Lower leg skin (tissue), 3 donors: ENCODE results near the gene OR2J2.
"Not testable (repeated sequence)": the region's sequence is repeated elsewhere in the genome, so short reads cannot be mapped to it uniquely, and the experiment has no call there.

Experiments used
- CTCF ChIP-seq, 3 donors: fragments of 450-650 bp; IDR thresholded peaks; one replicate each; pipeline ENCODE4 v1.5.1; 2016; ENCODE audit warnings: antibody characterized with exemption in 3 of 3, mild to moderate bottlenecking in 3 of 3, moderate library complexity in 2 of 3
- POLR2A ChIP-seq, 2 donors: fragments of 450-650 bp; IDR thresholded peaks; one replicate each; pipeline ENCODE4 v1.6.1; 2016 to 2017; ENCODE audit warnings: antibody characterized with exemption in 2 of 2, mild to moderate bottlenecking in 1 of 2, moderate library complexity in 1 of 2

- TF ChIP-seq CTCF, POLR2A (IDR thresholded peaks at IDR 0.05): not testable (repeated sequence)
These were observed at the start of gene OR2J2 for GRCh38 chr6:29170607-29171006.
